Measurements from ENCODE around the gene GNB2.
"Not testable (repeated sequence)": the region's sequence is repeated elsewhere in the genome, so short reads cannot be mapped to it uniquely, and the experiment has no call there.

GNB2 gene

DNA sequence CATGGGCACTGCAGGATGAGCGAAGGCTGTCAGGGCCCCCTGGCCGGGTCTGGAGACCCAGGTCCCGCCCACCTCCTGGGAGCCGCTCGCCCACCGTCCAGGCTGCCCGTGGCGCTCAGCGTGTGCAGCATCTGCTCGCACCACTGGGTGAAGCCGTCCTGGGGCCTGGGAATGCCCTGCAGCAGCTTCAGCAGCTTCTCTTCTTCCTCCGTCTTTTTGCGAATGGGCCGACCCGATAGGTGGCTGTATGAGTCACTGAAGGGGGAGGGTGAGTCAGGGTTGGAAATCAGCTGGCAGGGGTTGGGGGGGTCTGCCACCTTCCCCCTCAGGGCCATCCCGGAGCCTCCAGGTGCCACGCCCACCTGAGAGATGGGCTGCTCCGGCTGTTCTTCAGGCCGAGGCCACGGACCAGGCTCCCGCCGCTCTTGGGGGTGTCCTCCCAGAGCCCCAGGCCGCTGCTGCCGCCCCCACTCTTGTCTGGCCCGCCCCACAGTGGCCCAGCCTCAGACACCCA, 8.7 kb downstream of the GNB2 start:
- DNase-seq: no peak

DNA sequence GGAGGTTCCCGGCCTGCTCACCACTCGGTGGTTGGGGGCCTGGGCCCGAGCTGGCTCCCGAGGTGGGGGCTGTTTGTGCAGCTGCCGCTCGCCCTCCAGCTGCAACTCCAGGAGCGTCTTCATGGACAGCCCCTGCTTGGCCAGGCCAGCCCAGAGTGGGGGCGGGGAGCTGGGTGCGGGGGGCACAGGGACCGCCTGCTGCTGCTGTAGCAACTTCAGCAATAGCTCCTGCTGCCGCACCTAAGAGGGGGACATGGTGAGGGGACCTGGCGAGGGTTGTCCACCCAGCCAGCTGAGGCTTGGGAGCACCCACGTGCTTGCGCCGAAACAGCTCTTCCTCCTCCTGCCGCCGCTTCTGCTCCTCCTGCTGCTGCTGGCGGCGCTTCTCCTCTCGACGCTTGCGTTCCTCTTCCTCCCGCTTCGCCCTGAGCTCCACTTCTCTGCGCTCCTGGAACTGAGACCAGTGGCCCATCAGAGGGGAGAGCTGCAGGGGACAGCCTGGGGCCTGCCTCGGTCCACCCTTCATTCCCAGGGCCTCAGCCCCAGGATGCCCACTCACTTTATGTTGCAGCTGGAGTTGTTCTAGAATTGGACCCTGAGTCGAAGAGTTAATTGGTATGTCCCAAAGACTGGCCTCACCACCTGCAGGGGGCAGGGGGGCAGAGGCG, 9.6 kb downstream of the GNB2 start:
- DNase-seq: no peak

DNA sequence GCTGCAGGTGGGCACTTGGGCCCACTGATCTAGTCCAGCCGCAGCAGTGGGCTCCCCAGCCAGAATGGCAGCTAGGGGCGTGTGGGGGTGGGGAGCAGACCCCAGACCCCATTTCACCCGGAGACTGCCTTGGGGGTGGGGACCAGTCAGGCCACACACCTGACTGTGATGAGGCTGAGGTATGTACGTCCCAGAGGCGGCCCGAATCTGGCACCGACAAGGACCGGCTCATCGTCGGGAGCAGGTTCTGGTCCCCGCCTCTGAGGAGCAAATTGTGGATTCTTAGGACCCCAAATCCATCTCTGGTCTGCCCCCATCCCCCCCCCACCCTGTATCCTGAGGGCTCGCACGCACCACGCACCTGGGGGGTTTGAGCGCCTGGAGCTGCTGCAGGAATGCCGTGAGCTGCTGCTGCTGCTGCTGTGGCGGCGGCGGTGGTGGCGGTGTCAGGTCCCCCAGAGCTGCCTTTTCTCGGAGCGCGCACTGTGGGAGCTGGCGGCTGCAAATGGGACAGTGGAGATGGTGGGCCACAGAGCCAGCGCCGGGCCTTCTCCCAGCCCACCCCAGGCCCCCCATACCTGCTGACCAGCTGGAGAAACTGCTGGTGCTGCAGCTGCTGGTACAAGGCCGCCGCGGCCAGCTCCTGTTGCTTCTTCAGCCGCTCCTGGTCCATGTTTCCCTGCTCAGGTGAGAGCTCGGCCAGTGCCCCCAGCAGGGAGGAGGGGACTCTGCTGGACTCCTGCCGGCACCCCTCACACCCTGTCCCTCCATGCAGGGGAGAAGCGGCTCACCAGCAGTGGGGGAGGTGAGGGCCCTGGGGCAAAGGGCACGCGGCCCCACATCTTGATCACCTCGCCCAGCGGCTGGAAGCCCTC, 10.4 kb downstream of the GNB2 start:
- no peak for DNase-seq

DNA sequence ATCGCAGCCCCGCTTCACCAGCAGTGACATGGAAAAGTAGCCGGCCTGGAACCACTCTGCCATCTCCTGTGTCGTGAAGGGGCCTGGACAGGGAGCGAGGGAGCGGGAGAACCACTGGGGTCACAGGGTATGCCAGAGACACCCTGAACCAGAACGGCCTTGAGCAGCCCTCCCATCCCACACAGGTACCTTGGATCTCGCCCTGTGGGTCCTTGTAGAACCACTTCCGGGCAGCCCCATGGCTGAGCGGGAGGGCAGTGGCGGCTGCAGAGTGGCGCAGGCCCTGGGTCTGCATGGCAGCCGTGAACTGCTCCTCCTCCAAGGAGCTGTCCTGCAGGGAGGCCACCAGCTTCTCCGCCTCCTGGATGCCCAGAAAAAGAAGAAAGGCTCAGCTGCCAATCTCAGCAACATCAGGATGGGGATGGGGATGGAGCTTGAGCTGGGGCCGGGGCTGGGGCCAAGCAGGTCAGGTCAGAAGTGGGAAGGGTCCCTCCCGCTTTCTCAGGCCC, 11.0 kb downstream of the GNB2 start:
- no peak for DNase-seq

DNA sequence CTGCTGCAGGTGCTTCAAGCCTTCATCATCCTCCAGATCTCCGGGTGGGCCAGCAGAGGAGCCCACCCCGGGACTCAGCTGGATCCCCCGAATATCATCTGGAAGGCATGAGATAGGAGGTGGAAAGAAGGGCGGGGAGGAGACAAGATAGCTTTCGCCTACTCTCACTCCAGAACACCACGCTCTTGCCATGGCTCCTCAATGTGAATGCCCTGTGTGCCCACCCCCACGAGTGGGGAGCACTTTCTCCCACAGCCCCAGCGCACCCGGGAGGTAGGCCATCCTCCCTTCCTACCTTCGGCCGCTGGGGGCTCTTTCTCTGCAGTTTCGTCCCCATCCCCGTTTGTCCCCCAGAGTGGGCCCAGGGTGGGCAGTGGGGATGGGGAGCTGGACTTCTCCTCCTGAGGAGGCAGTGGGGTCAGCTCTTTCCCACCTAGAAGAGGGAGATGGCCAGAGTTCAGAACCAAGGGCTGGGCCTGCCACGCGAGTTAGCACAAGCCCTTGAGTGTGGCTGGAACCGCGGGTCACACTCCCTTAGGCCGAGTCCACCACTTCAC, 11.6 kb downstream of the GNB2 start:
- DNase-seq: no peak

DNA sequence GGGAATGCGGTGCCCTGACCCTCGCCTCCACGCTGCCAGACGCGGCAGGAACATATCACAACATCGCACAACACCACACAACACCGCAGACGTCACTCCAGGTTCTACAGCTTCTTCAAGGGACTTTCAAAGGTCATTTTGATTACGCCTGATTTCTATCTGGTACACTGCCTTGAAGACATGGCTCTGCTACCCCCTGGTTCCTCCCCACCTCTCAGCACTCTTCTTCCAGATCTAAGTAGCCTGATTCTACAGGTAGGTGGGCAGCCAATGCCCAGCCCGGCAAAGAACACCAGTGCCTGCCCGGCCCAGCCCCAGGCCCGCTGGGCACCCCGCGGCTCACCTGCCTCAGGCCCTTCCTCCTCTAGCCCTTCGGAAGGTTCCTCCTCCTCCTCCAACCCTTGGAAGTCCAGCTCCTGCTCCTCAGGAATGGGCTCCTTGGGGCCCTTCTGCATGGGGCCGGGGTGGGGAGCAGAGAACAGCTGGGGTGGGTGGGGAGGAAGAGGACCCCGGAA, 12.1 kb downstream of the GNB2 start:
- no peak for DNase-seq

DNA sequence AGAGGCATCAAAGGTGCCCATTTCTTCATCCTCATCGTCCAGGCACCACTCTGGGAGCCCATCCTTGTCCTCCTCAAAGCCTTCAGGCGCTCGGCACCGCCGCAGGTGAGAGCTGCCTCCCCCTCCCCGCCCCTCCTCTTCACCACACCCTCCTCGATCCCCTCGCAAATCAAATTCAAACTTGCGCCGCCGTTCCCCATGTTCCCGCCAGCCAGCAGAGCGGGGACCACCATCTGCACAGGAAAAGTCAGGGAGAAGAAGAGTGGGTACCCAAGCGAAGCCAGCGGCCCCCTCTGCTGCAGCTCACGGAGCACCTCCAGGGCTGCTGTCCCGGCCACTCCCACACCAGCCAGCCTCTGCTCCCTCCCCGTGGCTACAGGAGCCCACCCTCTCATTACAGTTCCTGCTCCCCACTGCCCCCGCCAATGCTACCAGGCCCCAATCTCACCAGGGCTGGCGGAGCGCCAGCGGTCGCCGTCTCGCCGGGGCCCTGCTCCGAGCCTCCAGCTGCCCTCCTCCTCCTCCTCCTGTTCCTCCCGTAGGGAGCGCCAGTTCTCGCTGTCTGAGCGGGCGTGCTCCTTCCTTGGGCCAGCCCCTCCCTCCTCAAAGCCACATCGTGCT, 12.8 kb downstream of the GNB2 start:
- no peak for DNase-seq

DNA sequence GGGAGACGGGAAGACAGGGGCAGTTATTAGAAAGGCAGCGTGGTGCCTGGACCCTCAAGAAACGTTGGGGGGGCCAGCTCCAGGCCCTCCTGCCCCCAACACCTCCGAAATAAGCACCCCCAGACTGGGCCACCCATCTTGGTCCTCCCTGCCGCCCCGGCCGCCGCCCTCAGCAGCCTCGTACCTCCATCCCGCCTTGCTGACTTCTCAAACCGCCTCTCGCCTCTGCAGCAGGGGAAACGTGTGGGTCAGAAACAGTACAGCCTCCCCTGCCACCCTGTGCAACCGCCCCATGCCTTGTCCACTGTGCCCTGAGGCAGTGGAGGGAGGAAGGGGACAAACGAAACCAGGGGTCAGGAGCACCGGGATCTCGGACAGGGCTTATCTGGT, 13.3 kb downstream of the GNB2 start:
- no peak for DNase-seq

DNA sequence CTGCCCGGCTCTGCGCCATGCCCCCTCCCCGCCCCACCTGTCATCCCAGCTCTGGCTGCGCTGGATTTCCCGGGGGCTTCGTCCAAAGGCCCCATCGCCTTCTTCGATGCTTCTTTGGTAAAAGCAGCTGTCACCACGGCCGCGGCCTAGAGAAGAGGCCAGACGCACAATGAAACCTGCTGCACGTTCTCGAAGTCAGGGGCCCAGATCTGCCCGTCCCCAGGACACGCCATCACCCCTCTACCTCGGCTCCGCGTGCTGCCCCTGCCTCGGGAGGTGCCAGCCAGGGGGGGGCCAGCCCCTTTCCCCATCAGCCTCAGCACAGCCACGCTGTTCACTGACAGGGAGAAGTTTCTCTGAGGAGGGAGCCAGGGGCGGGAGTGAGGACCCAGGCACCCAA, 13.7 kb downstream of the GNB2 start:
- no peak for DNase-seq

DNA sequence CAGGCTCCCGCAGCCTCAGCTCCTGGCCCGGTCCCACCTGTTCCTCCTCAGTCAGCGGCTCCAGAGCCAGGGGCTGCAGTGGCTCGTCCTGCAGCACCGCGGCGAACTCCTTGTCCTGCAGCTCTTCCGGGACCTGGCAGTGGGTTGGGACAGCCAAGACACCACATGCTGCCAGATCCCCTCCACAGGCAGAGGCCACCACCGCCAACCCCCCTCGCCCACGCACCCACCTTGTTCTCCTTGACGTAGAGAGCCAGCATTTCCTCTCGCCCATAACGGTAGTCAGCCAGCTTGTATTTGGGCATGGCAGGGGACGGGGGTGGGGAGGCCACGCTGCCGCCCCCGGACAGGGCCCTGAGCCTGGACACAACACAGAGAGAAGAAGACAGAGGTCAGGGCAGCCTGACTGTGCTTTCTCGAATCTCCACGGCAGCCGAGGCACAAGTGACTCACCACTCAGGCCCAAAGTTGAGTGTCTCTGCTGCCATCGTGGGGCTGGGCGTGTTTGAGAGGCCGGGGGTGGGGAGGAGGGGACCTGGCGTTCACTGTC, 14.3 kb downstream of the GNB2 start:
- no peak for DNase-seq

DNA sequence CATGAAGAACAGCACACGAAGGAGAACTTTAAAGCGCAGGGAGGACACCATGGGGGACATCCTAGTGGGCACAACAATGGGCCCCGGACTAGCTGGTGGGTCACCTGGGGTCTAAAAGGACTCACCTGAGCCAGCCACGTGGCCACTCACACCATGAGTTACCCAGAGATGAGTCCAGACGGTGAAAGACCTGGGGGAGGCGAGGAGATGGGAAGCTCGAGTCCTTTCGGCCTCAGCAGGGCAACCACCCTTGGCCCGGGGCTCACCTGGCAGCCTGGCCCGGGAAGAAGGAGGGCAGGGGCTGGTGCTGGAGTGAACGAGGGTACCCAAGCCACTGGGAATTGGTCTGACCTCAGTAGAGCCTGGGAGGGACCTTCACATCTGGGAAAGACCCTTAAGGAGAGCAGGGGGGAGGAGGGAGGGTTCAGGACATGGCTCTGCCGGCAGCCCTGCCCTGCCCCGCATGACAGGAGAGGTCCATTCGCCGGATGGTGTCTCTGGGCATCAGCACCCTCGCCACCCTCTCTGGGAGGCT, 14.9 kb downstream of the GNB2 start:
- no peak for DNase-seq

DNA sequence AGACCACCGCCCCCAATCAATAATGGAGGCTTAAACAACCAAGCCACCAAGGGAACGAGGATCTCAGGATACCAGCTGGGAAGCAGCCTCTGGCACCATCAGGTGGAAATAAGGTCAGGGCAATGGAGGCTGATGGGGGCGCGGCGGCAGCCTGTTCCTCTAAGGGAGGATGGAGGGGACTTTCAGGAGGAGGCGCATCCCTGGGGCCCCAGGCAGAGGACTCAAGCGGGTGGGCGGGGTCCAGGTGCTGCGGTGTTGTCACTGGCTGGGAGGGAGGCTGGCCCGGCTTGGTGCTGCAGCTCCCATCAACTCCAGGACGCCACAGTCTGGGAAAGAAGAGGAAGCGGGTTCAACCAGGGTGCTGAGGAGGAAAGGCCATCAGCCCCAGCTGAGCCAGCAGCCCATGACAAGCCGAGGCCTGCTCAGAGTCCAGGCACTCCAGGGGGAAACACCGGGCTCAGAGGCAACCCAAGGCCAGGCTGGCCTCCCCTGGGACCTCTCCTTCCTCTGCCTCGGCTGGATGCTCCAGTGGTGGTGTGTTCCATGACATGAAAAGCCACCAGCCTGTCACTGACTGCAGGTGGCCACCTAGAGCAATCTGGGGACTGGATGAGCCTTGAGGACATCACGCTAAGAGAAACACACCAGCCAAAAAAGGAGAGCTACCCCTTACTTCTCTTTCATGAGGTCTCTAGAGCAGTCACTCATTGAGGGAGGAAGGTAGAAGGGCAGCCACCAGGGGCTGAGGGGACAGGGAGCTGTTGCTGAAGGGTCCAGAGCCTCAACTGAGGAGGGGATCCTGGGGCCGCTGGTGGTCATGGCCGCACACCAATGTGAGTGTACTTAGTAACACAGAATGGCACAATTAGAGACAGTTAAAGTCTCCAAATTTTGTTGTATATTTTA, 15.9 kb downstream of the GNB2 start:
- no peak for DNase-seq

DNA sequence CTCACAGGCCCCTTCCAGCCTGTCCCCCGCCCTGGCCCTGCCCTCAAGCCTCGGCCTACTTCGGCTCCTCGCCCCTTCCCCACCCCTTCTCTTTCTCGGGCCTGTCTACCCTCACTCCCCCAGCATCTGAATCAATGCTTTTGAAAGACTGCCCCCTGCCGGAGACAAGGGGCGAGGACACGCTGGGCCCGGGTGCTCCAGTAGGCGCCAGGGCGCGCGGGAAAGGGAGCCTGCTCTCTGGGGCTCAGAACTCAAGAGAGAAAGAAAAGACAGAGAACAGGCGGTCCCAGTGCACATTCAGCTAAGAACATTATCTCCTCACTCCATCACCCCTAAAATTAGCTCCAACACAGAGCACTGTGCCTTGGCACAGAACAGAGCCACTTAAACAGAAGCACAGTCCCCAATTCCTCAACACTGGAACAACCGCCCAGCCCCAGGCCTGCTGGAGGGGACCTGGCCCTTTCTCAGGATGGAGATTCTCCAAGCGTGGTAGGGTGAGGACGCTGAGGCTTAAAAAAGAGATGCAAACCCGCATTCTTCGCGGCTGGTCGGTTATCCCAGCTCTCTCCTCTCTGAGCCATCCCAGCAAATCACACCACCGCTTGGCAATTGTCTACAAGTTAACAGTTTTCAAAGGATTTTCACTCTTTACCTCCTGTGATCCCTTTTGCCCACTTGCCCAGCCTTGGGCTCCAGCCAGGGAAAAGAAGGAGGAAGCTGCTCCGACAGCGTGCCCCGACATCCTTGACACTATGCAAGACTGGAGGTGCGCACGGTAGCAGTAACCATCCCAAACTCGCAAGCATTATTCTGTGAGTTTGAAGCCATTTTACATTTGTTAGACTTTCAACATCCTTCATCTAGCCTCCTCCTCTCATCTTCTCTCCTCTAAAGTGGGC, 18.4 kb downstream of the GNB2 start:
- peak; percentile 79 to 95 for DNase-seq

DNA sequence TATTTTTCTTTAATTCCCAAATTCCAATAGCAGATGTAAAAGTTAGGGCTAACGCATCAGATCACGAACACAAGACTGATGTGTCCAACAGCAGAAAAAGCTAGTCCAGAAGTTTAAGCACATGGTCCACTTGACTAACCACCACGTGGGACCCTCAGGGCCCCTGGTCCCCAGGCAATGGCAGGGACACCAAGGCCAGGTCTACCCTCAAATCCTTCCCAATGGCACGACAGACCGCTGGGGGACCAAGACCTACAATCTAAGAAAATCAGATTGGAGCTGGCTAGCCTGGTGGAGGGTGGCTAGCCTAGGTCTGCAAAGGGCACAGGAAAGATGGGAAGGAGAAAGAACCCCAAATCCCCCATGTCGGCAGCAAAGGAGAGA, 19.0 kb downstream of the GNB2 start:
- DNase-seq: no peak

DNA sequence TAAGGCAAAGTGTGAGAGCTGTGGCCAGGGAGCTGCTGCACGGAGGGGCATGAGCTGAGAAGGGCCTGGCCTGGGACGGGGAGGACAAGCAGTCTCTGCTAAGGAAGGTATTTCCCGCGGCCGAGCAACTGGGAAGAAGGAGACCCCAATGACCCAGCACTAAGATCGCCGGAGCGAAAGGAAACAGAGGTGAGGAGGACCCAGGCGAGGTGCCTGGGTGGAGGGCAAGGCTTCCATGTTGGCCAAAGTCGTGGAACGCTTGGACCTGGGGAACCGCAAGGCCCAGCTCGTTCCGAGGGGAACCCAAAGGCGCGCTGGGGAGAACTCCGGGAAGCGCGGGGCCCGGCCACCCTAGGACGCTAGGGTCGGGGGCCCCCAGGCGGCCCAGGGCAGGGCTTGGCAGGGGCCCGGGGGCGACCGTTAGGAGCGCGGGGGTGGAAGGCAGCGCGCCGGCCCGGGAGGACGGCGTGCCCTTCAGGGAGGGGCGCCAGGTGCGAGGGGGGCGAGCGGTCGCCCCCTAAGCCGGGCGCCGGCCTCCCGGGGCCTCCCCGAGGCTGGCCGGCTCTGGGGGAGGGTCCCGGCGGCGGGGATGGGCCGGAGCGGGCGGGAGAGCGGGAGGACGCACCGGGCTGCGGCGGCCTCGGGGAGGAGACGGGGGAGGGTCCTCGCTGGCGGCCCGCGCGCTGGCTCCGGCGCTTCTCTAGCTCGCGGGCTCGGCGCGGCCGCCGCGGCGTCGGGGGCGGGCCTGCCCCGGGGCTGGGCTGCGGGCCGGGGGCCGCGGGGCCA, 20.0 kb downstream of the GNB2 start:
- DNase-seq: peak in 1 of 2 experiments; percentile 70

DNA sequence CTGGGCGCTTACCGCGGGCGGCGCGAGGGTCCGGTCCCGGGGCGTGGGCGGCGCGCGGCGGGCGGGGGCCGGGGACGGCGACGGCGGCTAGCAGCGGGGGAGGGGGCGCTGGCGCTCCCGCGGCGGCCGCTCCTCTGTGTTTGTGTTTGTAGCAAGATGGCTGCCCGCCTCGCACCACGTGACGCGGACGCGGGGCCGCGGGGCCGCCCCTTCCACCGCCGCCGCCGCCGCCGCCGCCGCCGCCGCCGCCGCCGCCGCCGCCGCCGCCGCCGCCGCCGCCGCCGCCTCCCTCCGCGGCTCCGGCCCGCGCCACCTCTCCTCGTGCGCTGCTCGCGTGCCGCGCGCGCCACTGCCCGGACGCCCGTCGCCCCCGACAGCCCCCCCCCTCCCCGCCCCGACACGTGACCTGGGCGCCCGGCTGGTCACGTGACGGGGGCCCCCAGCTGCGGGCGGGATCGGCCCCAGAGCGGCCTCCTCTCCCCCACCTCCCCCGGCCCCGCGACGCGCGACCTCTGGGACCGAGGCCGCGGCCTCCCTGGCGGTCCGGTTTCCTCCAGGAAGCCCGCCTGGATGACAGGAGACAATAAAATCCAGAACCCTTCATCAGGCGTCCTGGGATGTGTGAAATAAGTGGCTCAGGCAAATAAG, 20.7 kb downstream of the GNB2 start, which contains the start of gene GIGYF1:
Gene GIGYF1, minus strand, starts transcription at position 153 of the 648 bp plus-strand sequence. CDS start 6,012 bp downstream, outside the sequence.
- peak in 1 of 2 experiments; percentile 88 for DNase-seq

DNA sequence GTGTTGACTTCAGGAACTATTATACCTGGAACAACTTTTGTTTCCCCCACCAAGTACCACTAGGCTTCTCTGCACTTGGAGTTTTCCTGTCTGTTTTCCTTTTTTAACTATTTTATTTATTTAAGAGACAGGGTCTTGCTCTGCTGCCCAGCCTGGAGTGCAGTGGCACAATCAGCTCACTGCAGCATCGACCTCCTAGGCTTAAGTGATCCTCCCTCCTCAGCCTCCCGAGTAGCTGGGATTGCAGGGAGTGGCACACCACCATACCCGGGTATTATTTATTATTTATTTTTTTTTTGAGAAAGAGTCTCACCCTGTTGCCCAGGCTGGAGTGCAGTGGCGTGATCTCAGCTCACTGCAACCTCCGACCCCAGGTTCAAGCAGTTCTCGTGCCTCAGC, 22.6 kb downstream of the GNB2 start:
- DNase-seq: no peak

DNA sequence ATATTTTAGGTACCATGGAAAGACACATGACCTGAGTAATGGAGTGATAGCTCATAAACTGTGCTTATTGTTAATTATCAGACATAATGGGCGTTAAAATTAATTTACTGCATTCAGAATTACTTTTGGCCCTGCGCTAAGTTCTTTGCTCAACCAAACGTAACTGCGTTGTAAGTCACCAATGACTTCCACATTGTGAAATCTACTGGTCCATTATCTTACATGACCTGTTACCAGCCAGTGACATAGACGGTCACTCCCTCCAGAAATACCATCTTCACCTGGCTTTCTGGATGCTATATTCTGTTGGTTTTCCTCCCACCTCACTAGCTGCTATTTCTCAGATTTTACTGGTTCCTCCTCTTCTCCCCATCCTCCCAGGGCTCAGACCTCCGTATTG, 25.5 kb downstream of the GNB2 start:
- DNase-seq: no peak

DNA sequence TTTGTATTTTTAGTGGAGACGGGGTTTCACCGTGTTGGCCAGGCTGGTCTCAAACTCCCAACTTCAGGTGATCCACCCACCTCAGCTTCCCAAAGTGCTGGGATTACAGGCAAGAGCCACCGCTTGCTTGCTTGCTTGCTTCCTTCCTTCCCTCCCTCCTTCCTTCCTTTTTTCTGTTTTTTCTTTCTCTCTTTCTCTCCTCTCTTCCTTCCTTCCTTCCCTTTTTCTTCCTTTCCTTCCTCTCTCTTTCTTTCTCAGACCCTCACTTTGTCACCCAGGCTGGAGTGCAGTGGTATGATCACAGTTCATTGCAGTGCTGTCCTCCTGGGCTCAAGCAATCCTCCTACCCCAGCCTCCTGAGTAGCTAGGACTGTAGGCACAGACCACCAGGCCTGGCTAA, 27.5 kb downstream of the GNB2 start:
- not testable (repeated sequence) for DNase-seq

Data from NCI-H526 (cell line).